SK-N-SH treated with all-trans-retinoic acid at 6 μM for 48 hours (cell line): Measurements from ENCODE around the gene FCRL6.

ENCODE experiments used
- ATAC-seq: fragments of 200-7000 bp; cut with Tn5 transposase; 3 replicates; pipeline ENCODE4 v1.9.1; 2020; ENCODE audit warnings: mild to moderate bottlenecking, moderate library complexity
- ARNTL ChIP-seq: fragments of 450-650 bp; formaldehyde crosslinking; IDR thresholded peaks from 2 replicates; pipeline ENCODE4 v1.5.0; 2020; ENCODE audit warnings: low read depth, mild to moderate bottlenecking, moderate library complexity, borderline replicate concordance
- BACH2 ChIP-seq: fragments of 250-450 bp; sonication (Bioruptor Pico); IDR thresholded peaks from 2 replicates; pipeline ENCODE4 v1.9.0; 2021; ENCODE audit warnings: mild to moderate bottlenecking, borderline replicate concordance
- CSDC2 ChIP-seq: fragments of 250-450 bp; sonication (Bioruptor Pico); IDR thresholded peaks from 2 replicates; pipeline ENCODE4 v1.5.0; 2020; ENCODE audit warnings: mild to moderate bottlenecking, moderate library complexity
- CSRNP3 ChIP-seq: fragments of 250-450 bp; sonication (Bioruptor Pico); IDR thresholded peaks from 2 replicates; pipeline ENCODE4 v1.5.1; 2021; ENCODE audit warnings: mild to moderate bottlenecking, moderate library complexity
- ESRRG ChIP-seq: fragments of 250-450 bp; sonication (Bioruptor Pico); IDR thresholded peaks from 2 replicates; pipeline ENCODE4 v1.6.1; 2021; ENCODE audit warnings: mild to moderate bottlenecking
- GLIS3 ChIP-seq: fragments of 250-450 bp; sonication (Bioruptor Pico); IDR thresholded peaks from 2 replicates; pipeline ENCODE4 v1.5.0; 2020; ENCODE audit warnings: mild to moderate bottlenecking, moderate library complexity
- ISL1 ChIP-seq: fragments of 250-450 bp; sonication (Bioruptor Pico); IDR thresholded peaks from 2 replicates; pipeline ENCODE4 v2.1.2; 2022; ENCODE audit warnings: mild to moderate bottlenecking, moderate library complexity
- OSR1 ChIP-seq: fragments of 250-450 bp; sonication (Bioruptor Pico); IDR thresholded peaks from 2 replicates; pipeline ENCODE4 v1.8.0; 2022; ENCODE audit warnings: moderate library complexity, mild to moderate bottlenecking, inconsistent platforms
- POU6F1 ChIP-seq: fragments of 250-450 bp; sonication (Bioruptor Pico); IDR thresholded peaks from 2 replicates; pipeline ENCODE4 v1.8.0; 2021; ENCODE audit warnings: low read depth, mild to moderate bottlenecking, moderate library complexity, borderline replicate concordance
- PPARA ChIP-seq: fragments of 250-450 bp; sonication (Bioruptor Pico); IDR thresholded peaks from 2 replicates; pipeline ENCODE4 v1.5.0; 2020; ENCODE audit warnings: mild to moderate bottlenecking, borderline replicate concordance
- RARB ChIP-seq: fragments of 250-450 bp; sonication (Bioruptor Pico); IDR thresholded peaks from 2 replicates; pipeline ENCODE4 v1.8.0; 2021; ENCODE audit warnings: mild to moderate bottlenecking, moderate library complexity
- SNAI2 ChIP-seq: fragments of 250-450 bp; sonication (Bioruptor Pico); IDR thresholded peaks from 2 replicates; pipeline ENCODE4 v1.5.0; 2020; ENCODE audit warnings: mild to moderate bottlenecking, moderate library complexity
- TCF4 ChIP-seq: fragments of 250-450 bp; sonication (Bioruptor Pico); IDR thresholded peaks from 2 replicates; pipeline ENCODE4 v1.8.0; 2021; ENCODE audit warnings: mild to moderate bottlenecking, moderate library complexity, borderline replicate concordance
- ZC3H10 ChIP-seq: fragments of 250-450 bp; sonication (Bioruptor Pico); IDR thresholded peaks from 2 replicates; pipeline ENCODE4 v1.5.1; 2021; ENCODE audit warnings: mild to moderate bottlenecking, moderate library complexity
- ZFP3 ChIP-seq: fragments of 250-450 bp; sonication (Bioruptor Pico); IDR thresholded peaks from 2 replicates; pipeline ENCODE4 v1.5.0; 2020; ENCODE audit warnings: mild to moderate bottlenecking, moderate library complexity
- ZNF565 ChIP-seq: fragments of 450-650 bp; formaldehyde crosslinking; conservative IDR thresholded peaks from 2 replicates; pipeline ENCODE4 v1.5.0; 2020; ENCODE audit warnings: low read depth, mild to moderate bottlenecking, moderate library complexity
- ZNF70 ChIP-seq: fragments of 450-650 bp; formaldehyde crosslinking; IDR thresholded peaks from 2 replicates; pipeline ENCODE4 v1.5.0; 2020; ENCODE audit warnings: mild to moderate bottlenecking, moderate library complexity
- ZNF8 ChIP-seq: fragments of 450-650 bp; formaldehyde crosslinking; IDR thresholded peaks from 2 replicates; pipeline ENCODE4 v1.5.0; 2020; ENCODE audit warnings: mild to moderate bottlenecking, moderate library complexity
- TF ChIP-seq, protein P1 (sequence below): fragments of 250-450 bp; sonication (Bioruptor Pico); IDR thresholded peaks from 2 replicates; pipeline ENCODE4 v1.8.0; 2020; ENCODE audit warnings: mild to moderate bottlenecking, moderate library complexity, borderline replicate concordance
- TF ChIP-seq, protein P2 (sequence below): fragments of 250-450 bp; sonication (Bioruptor Pico); IDR thresholded peaks from 2 replicates; pipeline ENCODE4 v1.5.1; 2020; ENCODE audit warnings: low read depth, mild to moderate bottlenecking, moderate library complexity
- TF ChIP-seq, protein P3 (sequence below): fragments of 250-450 bp; sonication (Bioruptor Pico); IDR thresholded peaks from 2 replicates; pipeline ENCODE4 v1.5.0; 2020; ENCODE audit warnings: mild to moderate bottlenecking, moderate library complexity

Gene FCRL6

GRCh38 chr1:159778266-159778665, 23.9 kb upstream of the FCRL6 start (continued):
- TF ChIP-seq, protein P1, sequence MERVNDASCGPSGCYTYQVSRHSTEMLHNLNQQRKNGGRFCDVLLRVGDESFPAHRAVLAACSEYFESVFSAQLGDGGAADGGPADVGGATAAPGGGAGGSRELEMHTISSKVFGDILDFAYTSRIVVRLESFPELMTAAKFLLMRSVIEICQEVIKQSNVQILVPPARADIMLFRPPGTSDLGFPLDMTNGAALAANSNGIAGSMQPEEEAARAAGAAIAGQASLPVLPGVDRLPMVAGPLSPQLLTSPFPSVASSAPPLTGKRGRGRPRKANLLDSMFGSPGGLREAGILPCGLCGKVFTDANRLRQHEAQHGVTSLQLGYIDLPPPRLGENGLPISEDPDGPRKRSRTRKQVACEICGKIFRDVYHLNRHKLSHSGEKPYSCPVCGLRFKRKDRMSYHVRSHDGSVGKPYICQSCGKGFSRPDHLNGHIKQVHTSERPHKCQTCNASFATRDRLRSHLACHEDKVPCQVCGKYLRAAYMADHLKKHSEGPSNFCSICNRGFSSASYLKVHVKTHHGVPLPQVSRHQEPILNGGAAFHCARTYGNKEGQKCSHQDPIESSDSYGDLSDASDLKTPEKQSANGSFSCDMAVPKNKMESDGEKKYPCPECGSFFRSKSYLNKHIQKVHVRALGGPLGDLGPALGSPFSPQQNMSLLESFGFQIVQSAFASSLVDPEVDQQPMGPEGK (CRISPR knock-in tag) = no peak
- no peak for TF ChIP-seq ZNF8

- no peak for TF ChIP-seq OSR1 (CRISPR knock-in tag)
- TF ChIP-seq ZC3H10 (CRISPR knock-in tag) = no peak
- TF ChIP-seq ISL1 = no peak
- no peak for TF ChIP-seq ZNF70 (CRISPR knock-in tag)
- TF ChIP-seq ARNTL = no peak
- no peak for TF ChIP-seq PPARA
- TF ChIP-seq SNAI2 = no peak
- no peak for TF ChIP-seq ZNF8
- no peak for TF ChIP-seq GLIS3
- no peak for TF ChIP-seq ZFP3 (CRISPR knock-in tag)
- no peak for TF ChIP-seq BACH2 (CRISPR knock-in tag)
- no peak for ATAC-seq
Observed at GRCh38 chr1:159779403-159779851, 22.7 kb upstream of the FCRL6 start.

DNA sequence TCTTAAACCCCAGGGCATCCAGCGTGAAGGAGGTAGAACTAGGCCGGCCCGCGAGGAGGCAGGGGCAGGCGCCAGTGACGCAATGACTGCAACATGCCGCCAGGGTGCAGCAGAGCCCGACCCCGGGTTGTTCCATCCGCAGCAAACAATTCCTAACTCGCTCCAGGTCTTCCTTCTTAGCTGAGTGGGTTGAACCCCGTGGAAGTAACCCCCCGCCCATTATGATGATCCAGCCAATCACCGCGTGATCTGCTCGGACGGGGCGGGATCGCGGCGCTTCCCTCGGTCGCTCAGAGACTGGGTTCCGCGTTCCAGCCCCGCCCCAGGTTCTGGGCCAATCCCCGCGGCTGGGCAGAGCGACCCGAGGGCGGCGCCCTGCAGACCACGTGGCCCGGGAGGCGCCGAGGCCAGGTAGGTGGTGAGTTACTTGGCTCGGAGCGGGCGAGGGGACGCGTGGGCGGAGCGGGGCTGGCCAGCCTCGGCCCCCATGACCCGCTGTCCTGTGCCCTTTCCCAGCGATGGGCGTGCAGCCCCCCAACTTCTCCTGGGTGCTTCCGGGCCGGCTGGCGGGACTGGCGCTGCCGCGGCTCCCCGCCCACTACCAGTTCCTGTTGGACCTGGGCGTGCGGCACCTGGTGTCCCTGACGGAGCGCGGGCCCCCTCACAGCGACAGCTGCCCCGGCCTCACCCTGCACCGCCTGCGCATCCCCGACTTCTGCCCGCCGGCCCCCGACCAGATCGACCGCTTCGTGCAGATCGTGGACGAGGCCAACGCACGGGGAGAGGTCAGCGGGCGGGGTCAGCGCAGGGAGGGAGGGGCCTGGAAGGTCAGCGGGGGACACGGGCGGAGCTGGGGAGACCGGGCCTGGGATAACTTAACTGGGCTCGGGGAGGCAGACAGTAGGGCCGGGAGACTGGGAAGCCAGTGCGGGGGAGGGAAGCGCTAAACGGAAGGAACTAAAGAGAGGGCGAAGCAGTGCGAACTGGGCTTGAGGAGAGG, 21.3 kb upstream of the FCRL6 start, which contains the start of gene DUSP23:
TSS of gene DUSP23 (plus strand) at position 380 of the 1,000 bp plus-strand sequence. CDS start at position 519, 139 bp downstream.
- ATAC-seq = peak; percentile 99
- TF ChIP-seq, protein P2, sequence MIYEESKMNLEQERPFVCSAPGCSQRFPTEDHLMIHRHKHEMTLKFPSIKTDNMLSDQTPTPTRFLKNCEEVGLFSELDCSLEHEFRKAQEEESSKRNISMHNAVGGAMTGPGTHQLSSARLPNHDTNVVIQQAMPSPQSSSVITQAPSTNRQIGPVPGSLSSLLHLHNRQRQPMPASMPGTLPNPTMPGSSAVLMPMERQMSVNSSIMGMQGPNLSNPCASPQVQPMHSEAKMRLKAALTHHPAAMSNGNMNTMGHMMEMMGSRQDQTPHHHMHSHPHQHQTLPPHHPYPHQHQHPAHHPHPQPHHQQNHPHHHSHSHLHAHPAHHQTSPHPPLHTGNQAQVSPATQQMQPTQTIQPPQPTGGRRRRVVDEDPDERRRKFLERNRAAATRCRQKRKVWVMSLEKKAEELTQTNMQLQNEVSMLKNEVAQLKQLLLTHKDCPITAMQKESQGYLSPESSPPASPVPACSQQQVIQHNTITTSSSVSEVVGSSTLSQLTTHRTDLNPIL = no peak
- TF ChIP-seq OSR1 (CRISPR knock-in tag) (no peak), ZNF70 (CRISPR knock-in tag) (no peak), ISL1 (no peak), TCF4 (no peak), POU6F1 (CRISPR knock-in tag) (no peak), BACH2 (CRISPR knock-in tag) (no peak), SNAI2 (no peak), RARB (CRISPR knock-in tag) (no peak), ARNTL (no peak), ZNF565 (CRISPR knock-in tag) (no peak), ESRRG (no peak), CSRNP3 (CRISPR knock-in tag) (no peak), CSDC2 (CRISPR knock-in tag) (no peak)
- TF ChIP-seq, protein P1 (CRISPR knock-in tag) = no peak
- TF ChIP-seq, protein P3, sequence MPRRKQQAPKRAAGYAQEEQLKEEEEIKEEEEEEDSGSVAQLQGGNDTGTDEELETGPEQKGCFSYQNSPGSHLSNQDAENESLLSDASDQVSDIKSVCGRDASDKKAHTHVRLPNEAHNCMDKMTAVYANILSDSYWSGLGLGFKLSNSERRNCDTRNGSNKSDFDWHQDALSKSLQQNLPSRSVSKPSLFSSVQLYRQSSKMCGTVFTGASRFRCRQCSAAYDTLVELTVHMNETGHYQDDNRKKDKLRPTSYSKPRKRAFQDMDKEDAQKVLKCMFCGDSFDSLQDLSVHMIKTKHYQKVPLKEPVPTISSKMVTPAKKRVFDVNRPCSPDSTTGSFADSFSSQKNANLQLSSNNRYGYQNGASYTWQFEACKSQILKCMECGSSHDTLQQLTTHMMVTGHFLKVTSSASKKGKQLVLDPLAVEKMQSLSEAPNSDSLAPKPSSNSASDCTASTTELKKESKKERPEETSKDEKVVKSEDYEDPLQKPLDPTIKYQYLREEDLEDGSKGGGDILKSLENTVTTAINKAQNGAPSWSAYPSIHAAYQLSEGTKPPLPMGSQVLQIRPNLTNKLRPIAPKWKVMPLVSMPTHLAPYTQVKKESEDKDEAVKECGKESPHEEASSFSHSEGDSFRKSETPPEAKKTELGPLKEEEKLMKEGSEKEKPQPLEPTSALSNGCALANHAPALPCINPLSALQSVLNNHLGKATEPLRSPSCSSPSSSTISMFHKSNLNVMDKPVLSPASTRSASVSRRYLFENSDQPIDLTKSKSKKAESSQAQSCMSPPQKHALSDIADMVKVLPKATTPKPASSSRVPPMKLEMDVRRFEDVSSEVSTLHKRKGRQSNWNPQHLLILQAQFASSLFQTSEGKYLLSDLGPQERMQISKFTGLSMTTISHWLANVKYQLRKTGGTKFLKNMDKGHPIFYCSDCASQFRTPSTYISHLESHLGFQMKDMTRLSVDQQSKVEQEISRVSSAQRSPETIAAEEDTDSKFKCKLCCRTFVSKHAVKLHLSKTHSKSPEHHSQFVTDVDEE (CRISPR knock-in tag) = no peak
- TF ChIP-seq, all 23 proteins: peak for 0
